Duodenal mucosa (tissue), 2 donors: Measurements from ENCODE around the gene NIT1.

Experiments used
- H3K27ac ChIP-seq: one replicate; pipeline ENCODE4 v1.7.0; 2013; ENCODE audit warnings: low read depth, low read length
- H3K27me3 ChIP-seq, 2 donors: one replicate each; pipeline ENCODE4 v1.7.0; 2013; ENCODE audit warnings: low read length in 2 of 2, control low read depth in 1 of 2; ENCODE audit not compliant: insufficient read depth in 2 of 2, control insufficient read depth in 1 of 2
- H3K36me3 ChIP-seq, 2 donors: one replicate each; pipeline ENCODE4 v1.7.0; 2013; ENCODE audit warnings: low read length in 2 of 2, control low read depth in 1 of 2; ENCODE audit not compliant: insufficient read depth in 2 of 2, control insufficient read depth in 1 of 2
- H3K4me1 ChIP-seq, 2 donors: one replicate each; pipeline ENCODE4 v1.7.0; 2013; ENCODE audit warnings: low read length in 2 of 2, control low read depth in 1 of 2; ENCODE audit not compliant: insufficient read depth in 2 of 2, control insufficient read depth in 1 of 2
- H3K4me3 ChIP-seq, 2 donors: one replicate each; pipeline ENCODE4 v1.7.0; 2013; ENCODE audit warnings: low read length in 2 of 2, low read depth in 1 of 2
- H3K9ac ChIP-seq, 2 donors: one replicate each; pipeline ENCODE4 v1.7.0; 2013; ENCODE audit warnings: low read length in 2 of 2, low read depth in 1 of 2
- H3K9me3 ChIP-seq, 2 donors: one replicate each; pipeline ENCODE4 v1.7.0; 2013; ENCODE audit warnings: low read length in 2 of 2, control low read depth in 1 of 2; ENCODE audit not compliant: control insufficient read depth in 1 of 2

The NIT1 gene

GRCh38 chr1:161145832-161146231 is 27.9 kb downstream of the NIT1 start:
- Histone ChIP-seq H3K9me3 (no peaks in the 10 kb centered on the region), H3K9ac (no peak overlapping the region), H3K4me3 (no peak overlapping the region), H3K36me3 (no peaks in the 10 kb centered on the region), H3K27me3 (no peaks in the 10 kb centered on the region), H3K27ac (no peak overlapping the region), H3K4me1 (no peaks in the 10 kb centered on the region)

GRCh38 chr1:161153176-161153575 is 35.3 kb downstream of the NIT1 start:
- Histone ChIP-seq H3K9ac (peak overlapping the region in 1 of 2 donors; percentile 92), H3K27me3 (no peaks in the 10 kb centered on the region), H3K27ac (no peak overlapping the region), H3K9me3 (no peaks in the 10 kb centered on the region), H3K36me3 (peaks cover 8 to 14% of the 10 kb centered on the region in 2 donors), H3K4me3 (peak overlapping the region; percentile 84 to 98), H3K4me1 (peaks cover 9 to 10% of the 10 kb centered on the region in 2 donors)

- peaks cover 12 to 14% of the 10 kb centered on the region in 2 donors for H3K4me1 ChIP-seq
- H3K9me3 ChIP-seq: no peaks in the 10 kb centered on the region
- H3K27me3 ChIP-seq: no peaks in the 10 kb centered on the region
- H3K27ac ChIP-seq: peak within 1 kb of the TSS; percentile 96
- peak within 1 kb of the TSS; percentile 84 to 98 for H3K4me3 ChIP-seq
- peak within 1 kb of the TSS; percentile 79 to 92 for H3K9ac ChIP-seq
- H3K36me3 ChIP-seq: peaks cover 11 to 18% of the 10 kb centered on the region in 2 donors
Measured at GRCh38 chr1:161153682-161154337, 35.9 kb downstream of the NIT1 start, which contains the start of gene UFC1. Gene UFC1 (plus strand): TSS chr1:161153978. CDS start chr1:161153998, 20 bp downstream.

GRCh38 chr1:161157867-161158266 is 40.0 kb downstream of the NIT1 start:
- Histone ChIP-seq H3K27me3 (no peaks in the 10 kb centered on the region), H3K27ac (no peak overlapping the region), H3K4me1 (peaks cover 29 to 41% of the 10 kb centered on the region in 2 donors), H3K4me3 (no peak overlapping the region), H3K9me3 (no peaks in the 10 kb centered on the region), H3K9ac (no peak overlapping the region), H3K36me3 (peaks cover 11 to 35% of the 10 kb centered on the region in 2 donors)

GRCh38 chr1:161158316-161159010 is 40.6 kb downstream of the NIT1 start:
- Histone ChIP-seq H3K36me3 (peaks cover 13 to 41% of the 10 kb centered on the region in 2 donors), H3K4me3 (peak overlapping the region; percentile 96 to 98), H3K9me3 (no peaks in the 10 kb centered on the region), H3K27me3 (no peaks in the 10 kb centered on the region), H3K27ac (peak overlapping the region; percentile 40), H3K4me1 (peaks cover 29 to 41% of the 10 kb centered on the region in 2 donors), H3K9ac (peak overlapping the region; percentile 89 to 91)

- H3K36me3 ChIP-seq: peaks cover 14 to 49% of the 10 kb centered on the region in 2 donors
Measured at GRCh38 chr1:161159087-161159912, 41.4 kb downstream of the NIT1 start, which contains the start of gene USP21. Gene USP21 (plus strand): TSS chr1:161159500. CDS start chr1:161160641, 1,141 bp downstream.

GRCh38 chr1:161159913-161160243 is 42.0 kb downstream of the NIT1 start:
- H3K36me3 ChIP-seq: peaks cover 16 to 54% of the 10 kb centered on the region in 2 donors
- peak overlapping the region; percentile 58 for H3K27ac ChIP-seq
- no peaks in the 10 kb centered on the region for H3K9me3 ChIP-seq
- H3K9ac ChIP-seq: peak overlapping the region; percentile 89 to 91
- no peaks in the 10 kb centered on the region for H3K27me3 ChIP-seq
- H3K4me1 ChIP-seq: peaks cover 25 to 38% of the 10 kb centered on the region in 2 donors
- H3K4me3 ChIP-seq: peak overlapping the region; percentile 96 to 98

More at GRCh38 chr1:161159087-161159912, 41.4 kb downstream of the NIT1 start, which contains the start of gene USP21:
- H3K4me3 ChIP-seq: peak within 1 kb of the TSS; percentile 96 to 98
- H3K27ac ChIP-seq: peak within 1 kb of the TSS; percentile 58
- peak within 1 kb of the TSS; percentile 89 to 91 for H3K9ac ChIP-seq
- H3K9me3 ChIP-seq: no peaks in the 10 kb centered on the region
- no peaks in the 10 kb centered on the region for H3K27me3 ChIP-seq
- peaks cover 29 to 41% of the 10 kb centered on the region in 2 donors for H3K4me1 ChIP-seq

- Histone ChIP-seq H3K9ac (peak overlapping the region; percentile 89 to 91), H3K9me3 (no peaks in the 10 kb centered on the region), H3K27ac (no peak overlapping the region), H3K4me1 (peaks cover 24 to 42% of the 10 kb centered on the region in 2 donors), H3K4me3 (no peak overlapping the region), H3K36me3 (peaks cover 16 to 57% of the 10 kb centered on the region in 2 donors), H3K27me3 (no peaks in the 10 kb centered on the region)
Measured at GRCh38 chr1:161160671-161161145, 42.8 kb downstream of the NIT1 start.

GRCh38 chr1:161161652-161162051 is 43.7 kb downstream of the NIT1 start:
- H3K4me3 ChIP-seq: no peak overlapping the region
- H3K36me3 ChIP-seq: peaks cover 16 to 57% of the 10 kb centered on the region in 2 donors
- peaks cover 24 to 45% of the 10 kb centered on the region in 2 donors for H3K4me1 ChIP-seq
- H3K9ac ChIP-seq: no peak overlapping the region
- no peak overlapping the region for H3K27ac ChIP-seq
- no peaks in the 10 kb centered on the region for H3K27me3 ChIP-seq
- H3K9me3 ChIP-seq: no peaks in the 10 kb centered on the region
